Measurements from ENCODE around the gene LMO7.
"Not testable (repeated sequence)": the region's sequence is repeated elsewhere in the genome, so short reads cannot be mapped to it uniquely, and the experiment has no call there.

Gene LMO7

GRCh38 chr13:75779393-75779792, 143.3 kb downstream of the LMO7 start:
- no CpG with 5 or more reads among the region's 3 CpGs for WGBS, 2 donors (ENCODE audit: extremely low coverage in 2 of 2, insufficient read length in 2 of 2, insufficient replicate concordance in 1 of 2)
- H2AK5ac ChIP-seq (ENCODE audit: low read depth, low read length) = no peak overlapping the region
- no peak for DNase-seq (ENCODE audit: low spot score)

DNA sequence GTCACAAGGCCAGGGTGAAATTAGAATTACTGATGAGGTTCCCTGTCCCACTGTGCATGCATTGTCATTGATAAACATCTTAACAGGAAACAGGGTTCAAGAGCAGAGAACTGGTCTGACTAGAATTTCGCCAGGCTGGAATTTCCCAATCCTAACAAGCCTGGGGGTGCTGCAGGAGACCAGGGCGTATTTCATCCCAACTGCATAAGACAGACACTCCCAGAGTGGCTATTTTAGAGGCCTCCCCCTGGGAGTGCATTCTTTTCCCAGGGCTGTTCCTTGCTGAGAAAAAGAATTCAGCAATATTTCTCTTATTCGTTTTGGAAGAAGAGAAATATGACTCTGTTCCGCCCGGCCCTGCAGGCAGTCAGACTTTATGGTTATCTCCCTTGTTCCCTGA, 144.0 kb downstream of the LMO7 start:
- not testable (repeated sequence) for H3K23ac ChIP-seq (ENCODE audit: low read depth, low read length, poor library complexity); H3K18ac ChIP-seq (ENCODE audit: low read length); H3K4me2 ChIP-seq (ENCODE audit: insufficient read depth, low read length, poor library complexity, severe bottlenecking); H3K4ac ChIP-seq (ENCODE audit: low read length); DNase-seq (ENCODE audit: low spot score); H2BK12ac ChIP-seq (ENCODE audit: low read length); H2BK15ac ChIP-seq (ENCODE audit: low read length); H3K79me1 ChIP-seq (ENCODE audit: low read depth, low read length); H3K9ac ChIP-seq (ENCODE audit: low read depth, low read length, poor library complexity); H2AK5ac ChIP-seq (ENCODE audit: low read depth, low read length); H4K91ac ChIP-seq (ENCODE audit: low read depth, low read length, poor library complexity); H3K4me1 ChIP-seq (ENCODE audit: control insufficient read depth in 2 of 2, insufficient read depth in 1 of 2, low read depth in 1 of 2, low read length in 2 of 2); H3K36me3 ChIP-seq (replicated peaks in 1 of 2; ENCODE audit: control insufficient read depth in 2 of 2, insufficient read depth in 2 of 2, low read length in 2 of 2); H3K14ac ChIP-seq (ENCODE audit: low read length); H2BK120ac ChIP-seq (ENCODE audit: low read depth, low read length); H2AFZ ChIP-seq (ENCODE audit: low read length); H3K9me3 ChIP-seq (replicated peaks in 1 of 2; ENCODE audit: control insufficient read depth in 2 of 2, insufficient read depth in 1 of 2, low read depth in 1 of 2, low read length in 2 of 2); H4K8ac ChIP-seq (ENCODE audit: low read depth, low read length); H3K27ac ChIP-seq (replicated peaks; ENCODE audit: low read length); H2BK5ac ChIP-seq (ENCODE audit: low read length); H3K27me3 ChIP-seq (ENCODE audit: control insufficient read depth in 3 of 3, insufficient read depth in 3 of 3, low read depth in 1 of 3, low read length in 3 of 3); H3K4me3 ChIP-seq (ENCODE audit: low read length in 2 of 2)
- WGBS, 2 donors (ENCODE audit: extremely low coverage in 2 of 2, insufficient read length in 2 of 2, insufficient replicate concordance in 1 of 2) = no CpG with 5 or more reads among the region's 5 CpGs

More at GRCh38 chr13:75779393-75779792, 143.3 kb downstream of the LMO7 start:
- no peaks in the 10 kb centered on the region for H3K27me3 ChIP-seq (ENCODE audit: control insufficient read depth in 3 of 3, insufficient read depth in 3 of 3, low read depth in 1 of 3, low read length in 3 of 3)
- H2BK5ac ChIP-seq (ENCODE audit: low read length) = no peak overlapping the region
- H3K36me3 ChIP-seq (replicated peaks in 1 of 2; ENCODE audit: control insufficient read depth in 2 of 2, insufficient read depth in 2 of 2, low read length in 2 of 2) = no peaks in the 10 kb centered on the region
- H3K9me3 ChIP-seq (replicated peaks in 1 of 2; ENCODE audit: control insufficient read depth in 2 of 2, insufficient read depth in 1 of 2, low read depth in 1 of 2, low read length in 2 of 2) = no peaks in the 10 kb centered on the region
- no peaks in the 10 kb centered on the region for H3K4me1 ChIP-seq (ENCODE audit: control insufficient read depth in 2 of 2, insufficient read depth in 1 of 2, low read depth in 1 of 2, low read length in 2 of 2)
- no peak overlapping the region for H3K23ac ChIP-seq (ENCODE audit: low read depth, low read length, poor library complexity)
- no peaks in the 10 kb centered on the region for H3K79me1 ChIP-seq (ENCODE audit: low read depth, low read length)
- H3K4me2 ChIP-seq (ENCODE audit: insufficient read depth, low read length, poor library complexity, severe bottlenecking) = no peak overlapping the region
- no peak overlapping the region for H3K4me3 ChIP-seq (ENCODE audit: low read length in 2 of 2)
- no peak overlapping the region for H4K8ac ChIP-seq (ENCODE audit: low read depth, low read length)
- no peak overlapping the region for H2AFZ ChIP-seq (ENCODE audit: low read length)
- no peak overlapping the region for H3K18ac ChIP-seq (ENCODE audit: low read length)
- H3K4ac ChIP-seq (ENCODE audit: low read length) = no peak overlapping the region
- H3K14ac ChIP-seq (ENCODE audit: low read length) = no peak overlapping the region
- H4K91ac ChIP-seq (ENCODE audit: low read depth, low read length, poor library complexity) = no peak overlapping the region
- no peak overlapping the region for H3K27ac ChIP-seq (replicated peaks; ENCODE audit: low read length)
- H2BK12ac ChIP-seq (ENCODE audit: low read length) = no peak overlapping the region
- H2BK120ac ChIP-seq (ENCODE audit: low read depth, low read length) = no peak overlapping the region
- H2BK15ac ChIP-seq (ENCODE audit: low read length) = no peak overlapping the region
- no peak overlapping the region for H3K9ac ChIP-seq (ENCODE audit: low read depth, low read length, poor library complexity)

- Histone ChIP-seq H3K4me1 (ENCODE audit: control insufficient read depth in 2 of 2, insufficient read depth in 1 of 2, low read depth in 1 of 2, low read length in 2 of 2) (no peaks in the 10 kb centered on the region), H2AK5ac (ENCODE audit: low read depth, low read length) (no peak overlapping the region), H3K36me3 (replicated peaks in 1 of 2; ENCODE audit: control insufficient read depth in 2 of 2, insufficient read depth in 2 of 2, low read length in 2 of 2) (no peaks in the 10 kb centered on the region), H3K4me3 (ENCODE audit: low read length in 2 of 2) (no peak overlapping the region), H3K14ac (ENCODE audit: low read length) (no peak overlapping the region), H4K91ac (ENCODE audit: low read depth, low read length, poor library complexity) (no peak overlapping the region), H2BK120ac (ENCODE audit: low read depth, low read length) (no peak overlapping the region), H3K4me2 (ENCODE audit: insufficient read depth, low read length, poor library complexity, severe bottlenecking) (no peak overlapping the region), H2AFZ (ENCODE audit: low read length) (no peak overlapping the region), H2BK15ac (ENCODE audit: low read length) (no peak overlapping the region), H3K4ac (ENCODE audit: low read length) (no peak overlapping the region), H4K8ac (ENCODE audit: low read depth, low read length) (no peak overlapping the region), H3K23ac (ENCODE audit: low read depth, low read length, poor library complexity) (no peak overlapping the region), H3K79me1 (ENCODE audit: low read depth, low read length) (no peaks in the 10 kb centered on the region), H2BK12ac (ENCODE audit: low read length) (no peak overlapping the region), H3K27me3 (ENCODE audit: control insufficient read depth in 3 of 3, insufficient read depth in 3 of 3, low read depth in 1 of 3, low read length in 3 of 3) (no peaks in the 10 kb centered on the region), H3K18ac (ENCODE audit: low read length) (no peak overlapping the region), H2BK5ac (ENCODE audit: low read length) (no peak overlapping the region), H3K27ac (replicated peaks; ENCODE audit: low read length) (no peak overlapping the region), H3K9ac (ENCODE audit: low read depth, low read length, poor library complexity) (no peak overlapping the region), H3K9me3 (replicated peaks in 1 of 2; ENCODE audit: control insufficient read depth in 2 of 2, insufficient read depth in 1 of 2, low read depth in 1 of 2, low read length in 2 of 2) (no peaks in the 10 kb centered on the region)
- no CpG with 5 or more reads among the region's 1 CpG for WGBS, 2 donors (ENCODE audit: extremely low coverage in 2 of 2, insufficient read length in 2 of 2, insufficient replicate concordance in 1 of 2)
- DNase-seq (ENCODE audit: low spot score) = no peak
Observed at GRCh38 chr13:75782985-75783384, 146.9 kb downstream of the LMO7 start.

DNA sequence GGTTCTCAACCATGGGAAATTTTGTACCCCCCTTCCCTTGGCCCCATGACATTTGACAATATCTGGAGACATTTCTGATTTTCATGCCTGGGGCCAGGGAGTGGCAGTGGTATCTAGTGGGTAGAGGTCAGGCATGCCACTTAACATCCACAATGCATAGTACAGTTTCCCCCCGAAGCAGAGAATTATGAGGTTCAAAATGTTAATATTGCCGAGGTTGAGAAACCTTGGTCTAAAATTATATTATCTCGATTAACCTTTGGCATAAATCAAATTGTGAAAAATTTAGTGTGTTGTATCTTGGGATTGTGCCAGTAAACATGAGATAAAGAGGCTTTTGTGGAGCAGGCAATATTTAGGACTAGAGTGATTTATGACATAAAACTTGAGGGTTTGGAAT, 147.9 kb downstream of the LMO7 start:
- no peak overlapping the region for H2BK15ac ChIP-seq (ENCODE audit: low read length)
- DNase-seq (ENCODE audit: low spot score) = no peak
- no peaks in the 10 kb centered on the region for H3K4me1 ChIP-seq (ENCODE audit: control insufficient read depth in 2 of 2, insufficient read depth in 1 of 2, low read depth in 1 of 2, low read length in 2 of 2)
- no peak overlapping the region for H3K14ac ChIP-seq (ENCODE audit: low read length)
- H2AFZ ChIP-seq (ENCODE audit: low read length) = no peak overlapping the region
- H4K8ac ChIP-seq (ENCODE audit: low read depth, low read length) = no peak overlapping the region
- H2BK12ac ChIP-seq (ENCODE audit: low read length) = no peak overlapping the region
- no peak overlapping the region for H3K23ac ChIP-seq (ENCODE audit: low read depth, low read length, poor library complexity)
- H3K36me3 ChIP-seq (replicated peaks in 1 of 2; ENCODE audit: control insufficient read depth in 2 of 2, insufficient read depth in 2 of 2, low read length in 2 of 2) = no peaks in the 10 kb centered on the region
- H3K4ac ChIP-seq (ENCODE audit: low read length) = no peak overlapping the region
- H3K9ac ChIP-seq (ENCODE audit: low read depth, low read length, poor library complexity) = no peak overlapping the region
- H3K4me3 ChIP-seq (ENCODE audit: low read length in 2 of 2) = no peak overlapping the region
- H3K27me3 ChIP-seq (ENCODE audit: control insufficient read depth in 3 of 3, insufficient read depth in 3 of 3, low read depth in 1 of 3, low read length in 3 of 3) = no peaks in the 10 kb centered on the region
- no peaks in the 10 kb centered on the region for H3K9me3 ChIP-seq (replicated peaks in 1 of 2; ENCODE audit: control insufficient read depth in 2 of 2, insufficient read depth in 1 of 2, low read depth in 1 of 2, low read length in 2 of 2)
- no peak overlapping the region for H2BK5ac ChIP-seq (ENCODE audit: low read length)
- H3K18ac ChIP-seq (ENCODE audit: low read length) = no peak overlapping the region
- H4K91ac ChIP-seq (ENCODE audit: low read depth, low read length, poor library complexity) = no peak overlapping the region
- no peaks in the 10 kb centered on the region for H3K79me1 ChIP-seq (ENCODE audit: low read depth, low read length)
- no peak overlapping the region for H3K4me2 ChIP-seq (ENCODE audit: insufficient read depth, low read length, poor library complexity, severe bottlenecking)
- no peak overlapping the region for H2BK120ac ChIP-seq (ENCODE audit: low read depth, low read length)
- no peak overlapping the region for H3K27ac ChIP-seq (replicated peaks; ENCODE audit: low read length)
- no peak overlapping the region for H2AK5ac ChIP-seq (ENCODE audit: low read depth, low read length)
- WGBS, 2 donors (ENCODE audit: extremely low coverage in 2 of 2, insufficient read length in 2 of 2, insufficient replicate concordance in 1 of 2) = no CpG with 5 or more reads among the region's 3 CpGs
